OCI-LY3 (cell line): ENCODE data around the gene PHF13.
"Not testable (repeated sequence)": the region's sequence is repeated elsewhere in the genome, so short reads cannot be mapped to it uniquely, and the experiment has no call there.

Experiments
- H2AFZ ChIP-seq: fragments of 200-600, 300-600 bp; shearing (Covaris generic); 2 replicates; pipeline ENCODE4 v1.6.0; 2014; ENCODE audit warnings: antibody characterized with exemption, low read depth, low read length
- H3K27ac ChIP-seq: fragments of 200-600, 300-600 bp; sonication (generic); 2 replicates; pipeline ENCODE4 v1.5.1; 2014; ENCODE audit warnings: mild to moderate bottlenecking, low read length, moderate library complexity, mixed read lengths
- H3K27me3 ChIP-seq: fragments of 200-600, 300-600 bp; sonication (generic); 2 replicates; pipeline ENCODE4 v1.6.1; 2014; ENCODE audit warnings: low read depth, low read length, mixed read lengths
- H3K36me3 ChIP-seq: fragments of 200-600, 300-600 bp; sonication (generic); replicated peaks from 2 replicates; pipeline ENCODE3; 2014; ENCODE audit warnings: low read depth, low read length, mixed read lengths
- H3K4me1 ChIP-seq: fragments of 300-600, 200-600 bp; sonication (generic); 2 replicates; pipeline ENCODE4 v1.6.1; 2014; ENCODE audit warnings: low read length, mixed read lengths
- H3K4me2 ChIP-seq: fragments of 200-600, 300-600 bp; sonication (generic); 2 replicates; pipeline ENCODE4 v1.6.1; 2014; ENCODE audit warnings: low read length, mixed read lengths
- H3K4me3 ChIP-seq: fragments of 300-600, 200-600 bp; sonication (generic); 2 replicates; pipeline ENCODE4 v1.5.1; 2014; ENCODE audit warnings: antibody characterized with exemption, mild to moderate bottlenecking, low read length, moderate library complexity
- H3K79me2 ChIP-seq: fragments of 300-600, 200-600 bp; shearing (Covaris generic); 2 replicates; pipeline ENCODE4 v1.6.1; 2014; ENCODE audit warnings: mild to moderate bottlenecking, low read length, mixed read lengths
- H3K9ac ChIP-seq: fragments of 300-600, 200-600 bp; shearing (Covaris generic); 2 replicates; pipeline ENCODE4 v1.6.0; 2014; ENCODE audit warnings: mild to moderate bottlenecking, low read length, moderate library complexity
- H3K9me3 ChIP-seq: fragments of 200-600, 300-600 bp; shearing (Covaris generic); 2 replicates; pipeline ENCODE4 v1.6.1; 2014; ENCODE audit warnings: low read length, mixed read lengths; ENCODE audit not compliant: insufficient read depth
- H4K20me1 ChIP-seq: fragments of 200-600, 300-600 bp; sonication (generic); 2 replicates; pipeline ENCODE4 v1.6.1; 2016; ENCODE audit warnings: low read length, mixed read lengths; ENCODE audit not compliant: insufficient read depth
- CTCF ChIP-seq: fragments of 200-600, 300-600 bp; sonication (generic); IDR thresholded peaks from 2 replicates; pipeline ENCODE4 v1.5.1; 2014; ENCODE audit warnings: antibody characterized with exemption, low read length, low read depth
- EZH2phosphoT487 ChIP-seq: fragments of 200-600 bp; shearing (Covaris generic); IDR thresholded peaks from 2 replicates; pipeline ENCODE4 v1.6.1; 2018; ENCODE audit warnings: antibody characterized with exemption, mixed run types, low read depth

PHF13 gene

GRCh38 chr1:6660415-6661049 lies 47.0 kb downstream of the PHF13 start:
- TF ChIP-seq CTCF (no peak), EZH2phosphoT487 (no peak)
- Histone ChIP-seq H3K4me3 (no peak overlapping the region), H3K9me3 (no peaks in the 10 kb centered on the region), H4K20me1 (no peaks in the 10 kb centered on the region), H3K9ac (no peak overlapping the region), H3K4me1 (no peaks in the 10 kb centered on the region), H2AFZ (no peak overlapping the region), H3K79me2 (no peaks in the 10 kb centered on the region; the same call in 1 of the 2 replicates), H3K4me2 (no peak overlapping the region), H3K27ac (no peak overlapping the region), H3K27me3 (no peaks in the 10 kb centered on the region), H3K36me3 (no peaks in the 10 kb centered on the region)

DNA sequence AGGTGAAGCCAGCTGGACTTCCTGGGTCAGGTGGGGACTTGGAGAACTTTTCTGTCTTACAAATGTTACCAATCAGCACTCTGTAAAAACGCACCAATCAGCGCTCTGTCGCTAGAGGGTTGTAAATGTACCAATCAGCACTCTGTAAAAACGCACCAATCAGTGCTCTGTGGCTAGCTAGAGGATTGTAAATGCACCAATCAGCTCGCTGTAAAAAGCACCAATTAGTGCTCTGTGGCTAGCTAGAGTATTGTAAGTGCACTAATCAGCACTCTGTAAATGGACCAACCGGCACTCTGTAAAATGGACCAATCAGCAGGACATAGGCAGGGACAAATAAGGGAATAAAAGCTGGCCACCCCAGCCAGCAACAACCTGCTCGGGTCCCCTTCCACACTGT lies 48.9 kb downstream of the PHF13 start:
- not testable (repeated sequence) for H3K36me3 ChIP-seq, H3K4me3 ChIP-seq, H3K79me2 ChIP-seq, H3K4me1 ChIP-seq, H3K4me2 ChIP-seq, H3K27ac ChIP-seq, H4K20me1 ChIP-seq, H3K27me3 ChIP-seq, H2AFZ ChIP-seq, H3K9me3 ChIP-seq, H3K9ac ChIP-seq

GRCh38 chr1:6666696-6667095 lies 53.2 kb downstream of the PHF13 start:
- Histone ChIP-seq H3K4me2 (no peak overlapping the region), H3K4me3 (no peak overlapping the region), H4K20me1 (no peaks in the 10 kb centered on the region), H3K79me2 (no peaks in the 10 kb centered on the region), H3K36me3 (no peaks in the 10 kb centered on the region), H3K4me1 (no peaks in the 10 kb centered on the region), H3K27ac (no peak overlapping the region), H3K9me3 (no peaks in the 10 kb centered on the region), H2AFZ (no peak overlapping the region), H3K9ac (no peak overlapping the region), H3K27me3 (no peaks in the 10 kb centered on the region)
- no peak for TF ChIP-seq CTCF
- TF ChIP-seq EZH2phosphoT487: no peak

DNA sequence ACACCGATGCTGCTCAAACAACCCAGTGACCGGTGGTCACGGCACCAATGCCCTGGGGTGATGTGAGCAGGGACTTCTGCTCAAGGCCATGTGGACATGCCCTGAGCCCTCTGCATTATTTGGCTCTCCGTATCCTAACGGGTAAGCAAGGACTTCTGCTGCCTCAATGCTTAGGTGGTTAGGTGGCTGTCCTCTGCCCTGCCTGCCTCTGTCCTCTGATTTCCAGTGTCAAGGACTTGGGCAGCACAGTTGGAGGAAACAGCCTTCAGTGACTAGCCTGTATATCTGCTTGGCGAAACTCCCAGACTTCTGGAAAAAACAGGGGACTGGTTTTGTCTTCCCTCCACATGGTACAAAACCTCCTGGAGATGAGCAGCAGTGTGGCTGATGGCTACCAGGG lies 53.6 kb downstream of the PHF13 start:
- no peaks in the 10 kb centered on the region for H3K79me2 ChIP-seq
- no peaks in the 10 kb centered on the region for H3K36me3 ChIP-seq
- no peaks in the 10 kb centered on the region for H4K20me1 ChIP-seq
- no peak for TF ChIP-seq EZH2phosphoT487
- TF ChIP-seq CTCF: no peak
- H3K9ac ChIP-seq: no peak overlapping the region
- H3K27ac ChIP-seq: no peak overlapping the region
- no peaks in the 10 kb centered on the region for H3K9me3 ChIP-seq
- no peak overlapping the region for H2AFZ ChIP-seq
- H3K4me2 ChIP-seq: no peak overlapping the region
- no peak overlapping the region for H3K4me3 ChIP-seq
- H3K4me1 ChIP-seq: no peaks in the 10 kb centered on the region
- H3K27me3 ChIP-seq: no peaks in the 10 kb centered on the region

GRCh38 chr1:6668503-6668902 lies 55.0 kb downstream of the PHF13 start:
- no peak overlapping the region for H2AFZ ChIP-seq
- H3K4me1 ChIP-seq: no peaks in the 10 kb centered on the region
- H3K4me3 ChIP-seq: no peak overlapping the region
- H3K79me2 ChIP-seq: no peaks in the 10 kb centered on the region
- TF ChIP-seq CTCF: no peak
- TF ChIP-seq EZH2phosphoT487: no peak
- no peak overlapping the region for H3K9ac ChIP-seq
- H3K27me3 ChIP-seq: no peaks in the 10 kb centered on the region
- no peaks in the 10 kb centered on the region for H3K9me3 ChIP-seq
- no peaks in the 10 kb centered on the region for H3K36me3 ChIP-seq
- no peak overlapping the region for H3K27ac ChIP-seq
- H4K20me1 ChIP-seq: no peaks in the 10 kb centered on the region
- H3K4me2 ChIP-seq: no peak overlapping the region
